HT-29 (cell line): ENCODE measurements around the gene CARD11. TPM values are rescaled to one million over a fixed set of nuclear protein-coding genes. Genes with fewer than 3 reads are reported as not detected.
A peak's percentile ranks its signal among the peaks of the same experiment; 100 is the strongest.

Source experiments
- DNase-seq: peaks from one replicate; pipeline ENCODE4 v3.0.0-alpha.2; 2015; ENCODE audit warnings: low spot score
- total RNA-seq: library from RNA; depleted of rRNA; stranded (reverse); fragments of >200 nt; shearing (Covaris generic); gene quantifications from 2 replicates; pipeline ENCODE4 v1.2.3, GENCODE V29; 2014; rRNA removed

Gene CARD11
- total RNA-seq, result not detected in 2 replicates

DNA sequence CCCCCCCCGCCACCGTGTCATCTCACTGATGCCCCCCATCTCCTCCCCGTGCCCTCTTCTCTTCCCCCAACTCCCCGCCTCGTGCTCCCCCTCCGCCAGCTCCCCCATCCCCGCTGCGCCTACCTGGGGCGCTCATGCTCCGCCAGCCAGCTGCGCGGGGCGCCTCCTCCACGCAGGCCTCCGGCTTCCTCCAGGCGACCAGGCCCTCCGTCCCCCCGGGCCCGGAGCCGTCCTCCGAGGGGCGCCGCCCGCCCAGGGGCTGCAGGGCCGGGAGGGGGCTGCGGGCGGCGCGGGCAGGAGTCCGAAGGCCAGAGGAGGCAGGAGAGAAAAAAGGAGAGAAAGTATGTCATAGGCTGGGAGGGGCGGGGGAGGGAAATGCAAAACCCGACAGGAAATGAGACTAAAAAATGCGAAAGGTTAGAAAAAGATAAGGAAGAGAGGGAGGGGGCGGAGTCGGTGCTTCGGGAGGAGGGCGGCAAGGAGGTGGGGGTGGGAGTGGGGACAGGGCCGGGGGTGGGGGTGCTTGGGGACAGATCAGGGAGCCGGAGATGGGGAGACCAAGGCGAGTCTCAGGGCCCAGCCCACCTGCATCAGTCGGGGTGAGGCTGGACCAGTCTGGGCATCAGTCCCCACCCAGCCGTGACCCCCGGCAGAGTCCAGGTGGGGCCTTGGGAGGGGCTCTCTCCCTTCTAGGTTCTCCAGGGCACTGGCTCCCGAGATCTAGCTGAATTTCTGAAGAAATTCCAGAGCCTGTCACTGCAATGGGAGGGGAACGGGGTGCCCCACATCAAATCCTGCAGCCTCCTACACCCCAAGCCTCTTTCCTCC is at the start of gene CARD11:
CARD11 (minus strand) TSS at position 324 of the 828 bp plus-strand sequence. CDS start 85,361 bp downstream, outside the sequence.
- DNase-seq, result no peak

DNA sequence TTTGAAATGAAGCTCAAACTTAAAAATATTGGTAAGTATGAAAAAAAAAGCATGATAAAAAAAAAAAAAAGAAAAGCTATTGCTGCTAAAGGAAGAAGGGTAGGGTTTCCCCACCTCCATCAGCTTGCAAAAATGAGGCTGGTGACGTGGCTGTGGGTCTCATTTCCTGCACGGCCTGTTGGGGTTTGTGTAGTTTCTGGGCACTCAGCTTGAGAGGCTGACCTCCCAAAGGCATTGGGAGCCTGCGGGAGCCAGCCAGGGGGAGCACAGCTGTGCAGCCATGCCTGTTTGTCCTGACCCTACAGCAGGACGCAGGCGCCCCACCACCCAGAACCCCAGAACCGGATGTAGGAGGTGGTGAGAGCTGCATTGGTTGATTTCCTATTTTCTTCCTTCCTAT is 48.8 kb upstream of the CARD11 start:
- DNase-seq, result no peak

DNA sequence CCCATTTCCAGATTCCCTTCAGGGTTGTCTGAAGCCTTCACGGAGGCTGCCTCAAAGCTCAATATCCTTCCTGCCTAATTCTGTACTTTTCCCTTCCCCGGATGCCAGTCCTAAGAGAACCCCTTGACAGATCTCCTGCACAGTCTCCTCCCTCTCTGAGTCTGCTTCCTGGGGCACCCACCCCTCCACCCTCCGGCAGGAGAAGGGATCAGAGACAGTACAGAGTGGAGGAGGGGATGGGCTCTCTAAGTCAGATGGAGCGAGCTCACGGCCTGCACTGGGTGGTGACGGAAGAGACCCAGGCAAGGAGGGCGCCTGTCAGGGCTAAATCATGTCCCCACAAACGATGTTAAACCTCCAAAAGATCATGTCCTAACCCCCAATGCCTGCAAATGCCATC is 48.0 kb upstream of the CARD11 start:
- no peak for DNase-seq

DNA sequence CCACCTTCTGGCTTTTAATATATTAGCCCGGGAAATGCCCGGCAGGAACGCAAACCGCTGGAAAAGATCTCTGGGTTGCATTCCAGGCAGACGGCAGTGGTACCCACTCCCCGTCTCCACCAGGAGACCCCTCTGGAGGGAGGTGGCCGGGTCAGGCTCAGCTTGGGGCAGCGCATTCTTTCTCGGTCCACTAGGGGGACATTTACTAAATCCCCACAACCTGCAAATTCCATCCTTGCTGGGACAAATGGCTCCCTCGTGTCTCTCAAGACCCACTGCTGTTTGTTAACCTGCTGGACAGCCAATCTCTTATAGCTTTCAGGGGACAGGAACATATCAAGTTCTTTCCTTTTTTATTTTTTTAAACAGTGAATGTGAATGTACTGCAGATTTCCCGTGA is 45.8 kb upstream of the CARD11 start:
- peak; percentile 16 for DNase-seq

DNA sequence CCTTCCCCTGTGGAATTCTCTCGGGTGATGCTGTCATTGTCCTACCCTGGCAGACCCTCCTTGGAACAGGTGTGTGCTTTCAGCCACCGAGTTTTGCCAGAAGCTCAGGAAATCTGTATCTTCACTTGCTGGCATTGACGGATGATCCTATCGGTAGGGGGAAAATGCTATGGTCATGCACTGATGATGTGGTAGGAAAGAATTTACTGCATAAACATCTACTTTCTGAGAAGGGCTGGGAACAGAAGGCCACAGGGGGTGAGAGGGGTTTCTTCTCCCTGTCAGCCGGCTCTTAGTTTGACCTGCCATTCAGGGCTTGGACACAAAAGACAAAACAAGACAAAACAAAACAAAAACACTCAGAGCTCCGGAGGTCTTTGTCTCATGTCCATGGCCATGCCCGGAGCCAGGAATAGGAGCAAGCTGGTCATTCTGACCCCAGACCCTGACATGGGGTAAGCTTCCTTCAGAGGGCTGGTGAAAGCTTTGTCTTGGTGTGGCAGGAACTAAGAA is 43.6 kb upstream of the CARD11 start:
- DNase-seq, result no peak

DNA sequence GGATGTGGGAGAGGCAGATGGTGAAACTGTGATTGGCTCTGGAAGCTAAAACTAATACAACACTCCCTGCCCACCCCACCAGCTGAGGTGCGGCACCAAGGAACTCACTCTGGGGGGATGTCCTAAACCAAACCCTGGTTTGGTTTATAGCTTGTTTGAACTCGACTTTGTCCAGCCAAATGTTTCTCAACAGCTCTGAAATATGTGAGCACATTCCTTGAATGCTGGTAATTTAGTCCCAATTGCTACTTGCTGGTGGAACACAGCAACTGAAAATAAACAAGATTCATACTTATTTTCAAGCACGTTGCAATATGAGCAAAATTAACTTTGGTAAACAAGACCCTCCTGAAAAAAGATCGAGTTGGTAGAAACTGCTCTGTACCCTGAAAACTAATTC is 39.7 kb upstream of the CARD11 start:
- no peak for DNase-seq

DNA sequence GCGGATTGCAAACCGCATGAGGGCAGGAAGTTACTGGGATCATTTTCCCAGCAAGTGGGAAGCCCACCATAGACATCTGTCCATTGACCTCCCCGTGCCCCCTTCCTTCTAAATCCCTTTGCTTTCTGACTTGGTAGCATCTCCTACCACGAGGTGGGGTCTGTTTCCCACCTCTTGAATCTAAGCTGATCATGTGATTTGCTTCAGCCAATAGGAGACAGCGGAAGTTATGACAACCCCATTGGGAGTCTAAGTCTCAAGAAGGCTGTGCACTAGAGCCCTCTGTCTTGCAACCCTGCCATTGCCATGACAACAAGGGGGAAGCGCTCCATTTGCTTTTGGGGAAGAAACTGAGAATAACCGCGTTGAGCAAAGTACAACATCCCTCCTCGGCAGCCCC is 39.2 kb upstream of the CARD11 start:
- no peak for DNase-seq

DNA sequence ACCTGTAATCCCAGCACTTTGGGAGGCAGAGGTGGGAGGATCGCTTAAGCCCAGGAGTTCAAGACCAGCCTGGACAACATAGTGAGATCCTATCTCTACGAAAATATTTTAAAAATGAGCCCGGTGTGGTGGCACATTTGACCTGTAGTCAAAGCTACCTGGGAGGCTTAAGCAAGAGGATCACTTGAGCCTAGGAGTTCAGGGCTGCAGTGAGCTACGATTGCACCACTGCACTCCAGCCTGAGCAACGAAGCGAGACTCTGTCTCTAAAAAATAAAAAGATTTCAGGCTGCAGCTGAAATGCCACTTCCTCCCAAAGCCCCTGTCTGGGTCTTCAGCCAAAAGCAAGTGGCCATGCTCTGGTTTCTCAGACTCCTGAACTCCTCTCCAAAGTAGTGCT is 38.7 kb upstream of the CARD11 start:
- no peak for DNase-seq

DNA sequence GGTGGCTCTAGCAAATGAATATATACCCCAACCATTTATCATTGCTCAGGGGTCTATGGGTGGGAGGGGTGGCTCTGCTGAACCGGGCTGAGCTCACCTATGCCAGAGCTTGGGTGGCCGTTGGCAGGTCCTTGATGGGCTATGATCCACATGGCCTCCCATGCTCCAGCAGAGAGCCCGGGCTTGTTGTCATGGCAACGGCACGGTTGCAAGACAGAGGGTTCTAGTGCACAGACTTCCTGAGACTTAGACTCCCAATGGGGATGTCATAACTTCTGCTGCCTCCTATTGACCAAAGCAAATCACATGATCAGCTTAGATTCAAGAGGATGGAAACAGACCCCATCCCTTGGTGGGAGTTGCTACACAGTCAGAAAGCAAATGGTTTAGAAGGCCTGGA is 36.4 kb upstream of the CARD11 start:
- no peak for DNase-seq

DNA sequence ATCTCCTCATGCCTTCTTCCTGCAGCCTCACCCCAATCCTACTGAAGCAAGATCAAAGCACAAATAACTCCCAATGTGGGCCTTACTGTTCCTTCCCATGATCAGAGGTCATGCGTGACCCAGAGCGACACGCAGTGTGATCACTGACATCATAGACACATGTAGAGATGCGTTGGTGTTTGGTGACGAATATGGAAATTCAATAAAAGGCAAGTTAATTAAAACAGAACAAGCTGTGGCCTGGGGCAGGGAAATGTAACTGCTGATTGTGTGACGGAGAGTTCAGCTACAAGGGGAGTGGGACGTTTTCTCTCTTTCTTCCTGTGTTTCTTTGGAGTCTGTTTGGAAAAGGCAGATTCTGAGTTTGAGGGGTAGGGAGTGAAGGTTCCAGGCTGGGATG is 34.8 kb upstream of the CARD11 start:
- DNase-seq, result no peak

DNA sequence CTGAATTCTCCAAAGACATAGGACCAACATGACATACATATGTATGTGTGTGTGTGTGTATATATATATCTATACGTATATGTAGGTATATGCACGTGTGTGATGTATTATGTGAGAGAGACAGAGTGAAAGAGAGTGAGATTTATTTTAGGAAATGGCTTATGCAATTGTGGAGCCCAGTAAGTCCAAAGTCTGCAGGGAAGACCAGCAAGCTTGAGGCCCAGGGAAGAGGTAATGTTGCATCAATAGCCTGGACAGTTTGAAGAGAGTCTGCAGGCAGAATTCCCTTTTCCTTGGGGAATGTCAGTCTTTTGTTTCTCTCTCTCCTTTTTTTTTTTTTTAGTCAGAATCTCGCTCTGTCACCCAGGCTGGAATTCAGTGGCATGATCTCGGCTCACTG is 33.0 kb upstream of the CARD11 start:
- DNase-seq, result no peak

DNA sequence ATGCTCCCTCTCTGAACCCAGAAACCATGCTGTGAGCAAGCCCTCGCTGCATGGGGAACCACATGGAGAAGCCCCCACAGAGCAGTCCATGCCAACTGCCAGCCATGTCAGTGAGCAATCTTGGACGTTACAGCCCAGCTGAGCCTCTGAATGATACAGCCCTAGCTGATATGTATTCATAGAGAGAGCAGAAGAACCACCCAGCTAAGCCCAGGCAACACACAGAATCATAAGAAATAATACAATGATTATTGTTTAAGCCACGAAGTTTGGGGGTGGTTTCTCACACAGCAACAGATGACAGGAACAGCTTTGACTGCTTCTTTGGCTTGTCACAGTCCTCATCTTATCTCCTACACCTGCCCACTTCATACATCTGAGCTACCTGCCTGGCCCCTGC is 32.5 kb upstream of the CARD11 start:
- no peak for DNase-seq

DNA sequence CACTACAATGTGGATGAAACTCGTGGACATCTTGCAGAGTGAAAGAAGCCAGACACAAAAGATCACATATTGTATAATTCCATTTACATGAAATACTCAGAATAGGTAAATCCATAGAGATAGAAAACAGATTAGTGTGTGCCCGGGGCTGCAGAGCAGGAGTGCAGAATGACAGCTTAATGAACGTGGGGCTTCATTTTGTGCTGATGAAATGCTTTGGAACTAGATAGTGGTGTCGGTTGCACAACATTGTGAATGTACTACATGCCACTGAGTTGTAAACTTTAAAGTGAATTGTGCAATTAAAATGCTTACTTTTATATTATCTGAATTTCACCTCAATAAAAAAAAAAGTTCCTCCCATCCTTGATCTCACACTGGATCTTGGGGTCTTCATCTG is 31.8 kb upstream of the CARD11 start:
- no peak for DNase-seq

DNA sequence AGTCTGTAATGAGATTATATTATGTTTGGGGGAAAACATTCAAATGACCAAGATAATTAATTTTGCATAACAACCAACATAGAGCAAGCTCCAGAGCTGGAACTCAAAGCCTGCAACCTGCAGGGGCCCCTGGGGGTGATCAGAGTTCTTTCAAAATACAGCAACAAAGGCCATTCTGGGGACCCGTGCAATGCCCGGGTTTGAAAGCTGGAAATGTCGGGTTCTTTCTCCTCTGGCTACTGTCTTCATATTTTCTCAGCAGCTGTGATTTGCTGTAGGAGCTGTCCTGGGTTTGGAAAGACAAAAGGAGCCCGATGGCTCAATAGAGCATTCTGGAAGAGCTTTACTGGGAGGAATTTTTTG is 30.8 kb upstream of the CARD11 start:
- DNase-seq, result no peak

DNA sequence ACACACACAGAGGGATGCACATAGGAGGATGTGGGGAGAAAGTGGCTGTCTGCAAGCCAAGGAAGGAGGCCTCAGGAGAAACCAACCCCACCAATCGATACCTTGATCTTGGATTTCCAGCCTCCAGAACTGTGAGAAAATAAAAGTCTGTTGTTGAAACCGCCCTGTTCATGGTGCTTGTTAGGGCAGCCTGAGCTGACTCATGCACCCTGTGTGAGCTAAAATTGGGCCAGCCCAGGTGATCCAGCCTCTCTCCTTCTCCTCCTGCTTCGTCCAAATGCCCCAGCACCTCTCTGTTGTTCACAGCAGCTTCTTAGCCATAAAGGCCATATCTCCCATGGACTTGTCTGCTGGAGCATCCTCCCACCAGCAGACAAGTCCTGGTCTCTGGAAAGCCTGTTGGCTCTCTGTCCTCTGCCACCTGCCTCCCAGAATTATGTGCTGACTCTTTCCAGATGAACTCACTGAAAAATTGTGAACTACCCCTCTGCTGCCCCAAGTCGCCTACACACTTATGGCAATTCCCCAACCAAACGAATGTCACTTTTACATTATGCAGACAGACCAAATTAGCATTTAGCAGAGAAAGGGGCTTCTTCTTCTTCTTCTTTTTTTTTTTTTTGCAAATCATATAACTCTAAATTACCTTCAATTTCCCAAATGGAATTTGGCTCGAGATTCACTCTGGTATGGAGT is 30.2 kb upstream of the CARD11 start:
- DNase-seq, result no peak

DNA sequence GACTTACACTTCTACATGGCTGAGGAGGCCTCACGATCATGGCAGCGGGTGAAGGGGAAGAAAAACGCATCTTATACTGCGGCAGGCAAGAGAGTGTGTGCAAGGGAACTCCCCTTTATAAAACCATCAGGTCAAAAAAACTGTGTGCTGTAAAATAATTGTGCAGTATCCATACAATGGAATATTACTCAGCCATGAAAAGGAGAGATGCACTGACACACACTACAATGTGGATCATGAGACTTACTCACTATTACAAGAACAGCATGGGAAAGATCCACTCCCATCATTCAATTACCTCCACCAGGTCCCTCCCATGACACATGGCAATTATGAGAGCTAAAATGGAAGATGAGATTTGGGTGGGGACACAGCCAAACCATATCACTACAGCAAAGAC is 27.2 kb upstream of the CARD11 start:
- DNase-seq, result no peak

DNA sequence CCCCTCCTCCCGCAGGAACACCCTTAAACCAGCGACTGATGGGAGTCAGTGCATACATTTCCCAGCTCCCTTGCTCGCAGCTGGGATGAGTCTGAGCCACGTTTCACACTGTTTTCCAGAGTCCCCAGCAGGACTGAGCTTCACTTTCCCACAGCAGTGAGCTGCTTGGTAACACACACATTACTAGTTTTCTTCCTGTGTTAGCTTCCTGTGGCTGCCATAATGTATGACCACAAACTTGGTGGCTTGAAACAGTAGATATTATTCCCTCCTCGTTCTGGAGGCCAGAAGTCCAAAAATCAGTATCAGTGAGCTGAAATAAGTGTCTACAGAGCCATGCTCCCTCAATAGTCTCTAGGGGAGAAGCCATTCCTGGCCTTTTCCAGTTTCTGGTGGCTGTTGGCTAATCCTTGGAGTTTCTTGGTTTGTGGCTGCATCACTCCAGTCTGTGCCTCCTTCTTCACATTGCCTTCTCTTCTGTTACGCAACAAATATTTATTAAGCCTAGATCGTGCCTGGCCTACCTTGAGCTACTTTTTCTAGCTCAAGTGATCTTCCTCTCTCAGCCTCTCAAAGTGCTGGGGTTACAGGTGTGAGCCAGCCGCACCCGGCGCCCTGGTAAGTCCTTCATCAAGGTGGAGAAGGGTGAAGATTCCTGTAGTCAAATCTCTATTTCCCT is 26.2 kb upstream of the CARD11 start:
- DNase-seq, result no peak

DNA sequence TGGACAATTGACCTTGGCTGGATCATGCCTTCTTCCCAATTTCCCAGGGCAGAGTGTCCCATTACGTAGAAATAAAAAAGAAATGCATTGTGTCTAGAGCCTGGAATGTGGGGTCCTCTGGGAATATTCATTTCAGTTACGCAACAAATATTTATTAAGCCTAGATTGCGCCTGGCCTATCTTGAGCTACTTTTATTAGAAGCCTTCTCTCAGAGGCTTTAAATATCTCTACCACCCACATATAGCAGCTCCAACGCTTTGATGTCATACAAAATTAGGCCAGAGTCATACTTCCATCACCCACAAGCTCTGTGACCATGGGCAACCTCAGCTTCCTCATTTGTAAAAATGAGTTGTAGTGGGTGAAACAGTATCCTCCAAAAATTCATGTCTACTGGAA is 24.9 kb upstream of the CARD11 start:
- DNase-seq, result no peak

DNA sequence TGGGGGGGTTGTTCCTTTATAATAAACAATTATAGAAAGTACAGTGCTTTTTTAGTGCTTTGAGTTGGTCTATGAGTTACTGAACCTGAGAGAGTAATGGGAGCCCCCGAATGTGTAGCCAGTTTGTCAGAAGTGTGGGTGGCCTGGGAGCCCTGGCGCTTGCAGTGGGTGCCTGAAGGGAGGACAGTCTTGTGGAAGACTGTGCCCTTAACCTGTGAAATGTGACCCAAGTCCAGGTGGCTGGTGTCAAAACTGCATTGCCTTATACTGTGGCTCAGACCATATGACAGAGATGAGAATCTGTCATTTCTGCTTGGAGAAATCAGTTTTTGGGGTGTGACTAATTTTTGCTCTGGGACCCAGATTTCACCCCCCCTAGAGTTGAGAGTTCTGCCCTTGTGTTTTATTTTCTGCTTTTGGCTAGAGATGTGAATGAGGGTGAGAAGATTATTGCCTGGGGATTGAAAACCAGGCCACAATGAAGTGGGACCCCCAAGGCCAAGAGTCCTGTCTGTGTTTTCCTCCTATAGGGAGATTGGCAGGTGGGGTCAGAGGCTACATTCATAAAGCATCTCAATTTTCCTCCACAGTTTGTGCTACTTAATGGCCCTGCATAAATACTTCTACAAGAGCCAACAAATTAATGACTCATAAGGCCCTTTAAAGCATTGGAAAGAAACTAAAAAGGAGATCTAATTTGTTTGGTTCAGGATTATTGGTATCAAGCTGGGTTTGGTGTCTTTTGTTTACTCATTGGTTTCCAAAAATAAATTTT is 24.1 kb upstream of the CARD11 start:
- DNase-seq, result no peak

DNA sequence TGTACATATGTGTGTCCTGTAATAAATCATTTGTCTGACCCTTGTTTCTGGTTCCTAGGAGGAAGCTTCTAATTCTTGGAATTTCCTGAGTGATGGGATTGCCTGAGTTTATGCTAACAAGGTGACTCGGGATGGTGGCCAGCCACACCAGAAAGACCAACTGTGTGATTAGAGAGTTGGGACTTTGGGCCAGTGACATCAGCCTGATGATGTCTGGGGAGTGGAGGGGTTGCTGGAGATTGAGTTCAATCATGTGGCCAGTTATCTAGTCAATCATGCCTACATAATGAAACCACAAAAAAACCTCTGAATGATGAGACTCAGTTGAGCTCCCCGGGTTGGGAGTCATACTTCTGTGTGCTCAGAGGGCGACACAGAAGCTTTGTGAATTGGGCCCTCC is 23.5 kb upstream of the CARD11 start:
- no peak for DNase-seq

DNA sequence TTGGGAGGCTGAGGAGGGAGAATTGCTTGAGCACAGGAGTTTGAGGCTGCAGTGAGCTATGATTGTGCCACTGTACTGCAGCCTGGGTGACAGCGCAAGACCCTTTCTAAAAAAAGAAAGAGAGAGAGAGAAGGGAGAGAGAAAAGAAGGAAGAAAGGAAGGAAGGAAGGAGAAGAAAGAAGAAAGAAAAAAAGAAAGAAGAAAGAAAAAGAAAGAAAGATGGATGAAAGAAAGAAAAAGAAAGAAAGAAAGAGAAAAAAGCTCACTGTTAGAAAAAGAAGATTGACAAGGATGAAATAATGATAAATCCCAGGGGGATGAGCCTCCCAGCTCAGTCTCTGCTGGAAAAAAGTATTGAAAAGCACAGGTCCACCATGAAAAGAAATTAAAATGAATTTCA is 22.8 kb upstream of the CARD11 start:
- DNase-seq, result no peak

DNA sequence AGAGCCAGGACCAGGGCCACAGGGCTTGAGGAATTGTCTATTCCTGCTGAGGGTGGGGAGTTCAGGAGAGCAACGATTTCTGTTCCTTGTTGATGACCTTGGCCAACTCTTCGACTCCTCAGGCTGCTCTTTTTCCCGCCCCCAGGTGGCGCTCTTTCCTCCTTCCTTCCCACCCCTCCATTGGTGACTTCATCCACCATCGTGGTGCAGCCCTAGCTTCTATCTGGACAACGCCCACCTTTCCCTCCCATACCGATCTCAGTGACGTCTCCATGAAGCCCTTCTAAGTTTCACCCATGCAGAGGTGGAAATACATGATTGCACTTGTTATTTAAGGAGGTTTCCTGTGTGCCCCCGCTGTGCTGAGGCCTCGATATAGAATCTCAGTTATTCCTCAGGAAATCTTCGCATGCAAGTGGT is 22.1 kb upstream of the CARD11 start:
- peak; percentile 56 for DNase-seq
